Hepatic stellate cell (primary cell): ENCODE data around the gene HBE1.

Source experiments
- DNase-seq: peaks from one replicate; pipeline ENCODE4 v3.0.0; 2011; ENCODE audit warnings: low spot score

HBE1 gene

DNA sequence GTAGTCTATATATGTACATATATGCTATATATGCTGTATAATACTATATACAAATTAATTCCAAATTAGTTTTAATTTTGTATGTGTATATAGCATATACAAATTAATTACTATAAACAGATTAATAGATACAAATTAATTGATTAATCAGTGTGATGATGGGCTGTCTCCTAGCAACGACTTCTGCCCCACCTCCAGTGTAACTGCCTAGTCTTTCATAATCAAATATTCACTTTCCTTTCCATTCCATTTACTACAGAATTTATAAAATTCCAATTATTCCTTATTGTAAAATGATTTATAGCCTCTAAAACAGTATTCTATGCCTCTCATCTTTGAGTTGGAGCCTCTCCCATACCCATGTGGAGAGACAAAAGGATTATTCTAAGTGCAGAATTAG, 36.4 kb downstream of the HBE1 start:
- no peak for DNase-seq

DNA sequence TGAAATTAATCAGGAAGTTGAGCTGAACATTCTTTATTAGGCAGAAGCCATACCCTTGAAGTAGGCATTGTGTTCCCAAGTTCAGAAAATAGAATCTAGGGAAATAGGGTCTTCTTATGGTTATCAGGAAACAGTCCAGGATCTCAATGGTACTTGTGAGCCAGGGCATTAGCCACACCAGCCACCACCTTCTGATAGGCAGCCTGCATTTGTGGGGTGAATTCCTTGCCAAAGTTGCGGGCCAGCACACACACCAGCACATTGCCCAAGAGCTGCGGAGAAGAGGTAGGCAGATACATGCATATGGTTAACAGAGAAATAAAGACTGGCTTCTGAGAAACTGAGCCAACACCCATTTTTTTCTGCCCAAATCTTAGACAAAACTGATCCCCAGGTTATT, 36.9 kb downstream of the HBE1 start:
- DNase-seq, result no peak

DNA sequence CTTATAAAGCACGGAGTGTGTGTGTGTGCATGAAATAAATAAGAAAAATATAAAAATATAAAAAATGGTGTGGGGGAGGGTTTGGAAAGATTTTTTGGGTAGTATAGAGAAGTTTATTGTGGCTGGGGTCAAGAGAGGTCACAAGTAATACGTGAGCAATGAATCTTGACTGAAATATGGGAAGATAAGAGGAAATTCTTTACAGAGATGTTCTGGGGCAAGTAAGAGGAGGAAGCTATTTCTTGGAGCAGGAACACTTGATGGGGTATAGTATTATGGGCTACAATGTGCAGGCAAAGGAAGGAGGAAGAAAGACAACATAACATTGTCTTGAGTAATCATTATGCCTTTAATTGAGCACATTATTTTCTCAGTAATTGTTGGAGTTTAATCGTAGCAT, 37.6 kb downstream of the HBE1 start:
- DNase-seq, result no peak

DNA sequence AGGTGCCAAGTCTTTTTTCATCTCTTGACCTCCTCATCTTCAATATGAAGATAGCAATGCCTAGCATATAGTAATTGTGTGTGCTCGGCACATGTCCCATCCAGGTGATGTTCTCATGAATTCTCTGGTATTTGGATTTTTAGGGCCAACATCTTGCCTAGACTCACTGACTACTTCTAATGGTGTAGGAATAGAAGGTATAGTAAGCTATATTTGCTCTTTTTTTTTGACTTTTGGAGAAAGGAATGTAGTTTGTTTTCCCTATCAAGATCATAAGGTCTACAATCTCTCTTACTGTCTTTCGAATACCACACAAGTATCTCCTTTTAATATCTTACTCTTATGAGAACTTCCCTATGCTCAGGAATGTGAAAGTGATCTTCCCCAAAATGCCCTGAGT, 38.6 kb downstream of the HBE1 start:
- DNase-seq, result no peak

DNA sequence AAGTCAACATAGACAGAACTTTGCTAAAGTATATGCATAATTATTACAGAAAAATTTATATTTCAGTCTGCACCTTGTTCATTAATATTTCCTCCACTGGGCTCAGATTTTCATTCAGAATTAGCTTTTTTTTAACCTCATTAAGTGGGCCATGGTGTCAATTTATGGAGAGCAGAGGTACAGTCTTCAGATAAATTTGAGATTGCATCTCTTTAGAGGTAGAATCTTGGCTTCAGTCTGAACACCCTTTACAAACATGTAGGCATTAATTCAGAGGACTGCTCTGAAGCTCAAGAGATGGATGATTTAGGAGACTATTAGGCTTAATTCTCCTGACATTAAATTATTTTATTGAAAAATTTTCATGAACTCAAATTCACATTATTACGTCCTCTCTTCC, 39.5 kb downstream of the HBE1 start:
- DNase-seq, result no peak

DNA sequence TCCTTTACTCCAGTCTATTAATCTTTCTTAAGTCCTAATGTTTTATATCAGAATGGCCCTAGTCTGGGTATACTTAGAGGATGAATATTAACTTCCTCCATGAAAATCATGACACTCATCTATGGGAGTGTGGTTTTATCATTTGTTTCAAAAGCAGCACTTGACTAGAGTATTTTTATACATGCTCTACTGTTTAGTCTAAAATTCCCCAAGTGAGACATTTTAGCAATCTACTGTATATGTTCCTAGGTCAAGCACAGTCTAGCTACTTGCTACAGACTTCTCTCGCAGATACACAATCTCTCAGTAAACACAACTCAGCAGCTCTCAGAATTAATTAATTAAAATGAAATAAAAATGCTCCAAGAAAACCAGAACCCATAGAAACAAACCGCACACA, 39.9 kb downstream of the HBE1 start:
- no peak for DNase-seq

DNA sequence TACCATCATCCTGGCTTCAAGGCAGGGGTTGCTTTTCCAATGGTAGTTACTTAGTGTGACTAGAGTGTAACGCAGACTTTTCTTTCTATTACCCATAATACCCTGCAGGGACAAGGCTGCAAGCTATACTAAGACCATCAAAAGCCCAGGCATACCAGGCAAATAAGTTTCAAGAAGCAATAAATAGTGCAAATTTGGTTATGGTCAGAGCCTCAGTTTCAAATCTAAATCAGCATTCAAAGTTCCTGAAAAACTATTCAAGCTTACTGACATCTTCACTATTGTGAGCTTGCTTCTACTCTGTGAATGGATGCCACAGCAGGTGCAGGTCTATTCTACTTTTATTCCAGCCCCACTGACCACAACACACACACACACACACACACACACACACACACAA, 40.4 kb downstream of the HBE1 start:
- no peak for DNase-seq

DNA sequence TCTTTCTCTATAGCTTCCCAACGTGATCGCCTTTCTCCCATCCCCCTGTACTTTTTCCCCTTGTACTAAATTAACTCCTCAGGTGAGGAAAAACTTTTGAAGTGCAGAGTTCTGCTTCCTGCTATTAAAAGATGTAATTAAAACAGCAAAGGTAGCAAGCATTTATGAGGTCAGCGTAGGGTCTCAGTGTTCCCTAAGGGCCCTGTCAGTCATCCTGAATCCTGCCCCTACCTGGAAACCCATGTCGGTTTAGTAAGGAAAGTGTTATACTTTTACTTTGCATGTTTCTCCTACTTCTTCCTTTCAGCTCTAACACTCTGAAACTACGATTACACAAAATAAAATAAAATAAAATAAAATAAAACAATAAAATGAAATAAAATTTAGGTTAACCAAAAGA, 41.6 kb downstream of the HBE1 start:
- no peak for DNase-seq

DNA sequence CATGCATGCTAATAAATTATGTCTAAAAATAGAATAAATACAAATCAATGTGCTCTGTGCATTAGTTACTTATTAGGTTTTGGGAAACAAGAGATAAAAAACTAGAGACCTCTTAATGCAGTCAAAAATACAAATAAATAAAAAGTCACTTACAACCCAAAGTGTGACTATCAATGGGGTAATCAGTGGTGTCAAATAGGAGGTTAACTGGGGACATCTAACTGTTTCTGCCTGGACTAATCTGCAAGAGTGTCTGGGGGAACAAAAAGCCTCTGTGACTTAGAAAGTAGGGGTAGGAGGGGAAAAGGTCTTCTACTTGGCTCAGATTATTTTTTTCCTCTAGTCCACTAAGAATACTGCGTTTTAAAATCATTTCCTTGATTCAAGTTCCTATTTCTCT, 42.1 kb downstream of the HBE1 start:
- no peak for DNase-seq

DNA sequence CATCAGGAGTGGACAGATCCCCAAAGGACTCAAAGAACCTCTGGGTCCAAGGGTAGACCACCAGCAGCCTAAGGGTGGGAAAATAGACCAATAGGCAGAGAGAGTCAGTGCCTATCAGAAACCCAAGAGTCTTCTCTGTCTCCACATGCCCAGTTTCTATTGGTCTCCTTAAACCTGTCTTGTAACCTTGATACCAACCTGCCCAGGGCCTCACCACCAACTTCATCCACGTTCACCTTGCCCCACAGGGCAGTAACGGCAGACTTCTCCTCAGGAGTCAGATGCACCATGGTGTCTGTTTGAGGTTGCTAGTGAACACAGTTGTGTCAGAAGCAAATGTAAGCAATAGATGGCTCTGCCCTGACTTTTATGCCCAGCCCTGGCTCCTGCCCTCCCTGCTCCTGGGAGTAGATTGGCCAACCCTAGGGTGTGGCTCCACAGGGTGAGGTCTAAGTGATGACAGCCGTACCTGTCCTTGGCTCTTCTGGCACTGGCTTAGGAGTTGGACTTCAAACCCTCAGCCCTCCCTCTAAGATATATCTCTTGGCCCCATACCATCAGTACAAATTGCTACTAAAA, 42.9 kb downstream of the HBE1 start, which contains the start of gene HBB:
TSS of gene HBB (minus strand) at position 340 of the 579 bp plus-strand sequence. CDS start at position 290, 50 bp downstream.
- no peak for DNase-seq

DNA sequence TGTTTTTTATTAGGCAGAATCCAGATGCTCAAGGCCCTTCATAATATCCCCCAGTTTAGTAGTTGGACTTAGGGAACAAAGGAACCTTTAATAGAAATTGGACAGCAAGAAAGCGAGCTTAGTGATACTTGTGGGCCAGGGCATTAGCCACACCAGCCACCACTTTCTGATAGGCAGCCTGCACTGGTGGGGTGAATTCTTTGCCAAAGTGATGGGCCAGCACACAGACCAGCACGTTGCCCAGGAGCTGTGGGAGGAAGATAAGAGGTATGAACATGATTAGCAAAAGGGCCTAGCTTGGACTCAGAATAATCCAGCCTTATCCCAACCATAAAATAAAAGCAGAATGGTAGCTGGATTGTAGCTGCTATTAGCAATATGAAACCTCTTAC, 44.3 kb downstream of the HBE1 start:
- no peak for DNase-seq

DNA sequence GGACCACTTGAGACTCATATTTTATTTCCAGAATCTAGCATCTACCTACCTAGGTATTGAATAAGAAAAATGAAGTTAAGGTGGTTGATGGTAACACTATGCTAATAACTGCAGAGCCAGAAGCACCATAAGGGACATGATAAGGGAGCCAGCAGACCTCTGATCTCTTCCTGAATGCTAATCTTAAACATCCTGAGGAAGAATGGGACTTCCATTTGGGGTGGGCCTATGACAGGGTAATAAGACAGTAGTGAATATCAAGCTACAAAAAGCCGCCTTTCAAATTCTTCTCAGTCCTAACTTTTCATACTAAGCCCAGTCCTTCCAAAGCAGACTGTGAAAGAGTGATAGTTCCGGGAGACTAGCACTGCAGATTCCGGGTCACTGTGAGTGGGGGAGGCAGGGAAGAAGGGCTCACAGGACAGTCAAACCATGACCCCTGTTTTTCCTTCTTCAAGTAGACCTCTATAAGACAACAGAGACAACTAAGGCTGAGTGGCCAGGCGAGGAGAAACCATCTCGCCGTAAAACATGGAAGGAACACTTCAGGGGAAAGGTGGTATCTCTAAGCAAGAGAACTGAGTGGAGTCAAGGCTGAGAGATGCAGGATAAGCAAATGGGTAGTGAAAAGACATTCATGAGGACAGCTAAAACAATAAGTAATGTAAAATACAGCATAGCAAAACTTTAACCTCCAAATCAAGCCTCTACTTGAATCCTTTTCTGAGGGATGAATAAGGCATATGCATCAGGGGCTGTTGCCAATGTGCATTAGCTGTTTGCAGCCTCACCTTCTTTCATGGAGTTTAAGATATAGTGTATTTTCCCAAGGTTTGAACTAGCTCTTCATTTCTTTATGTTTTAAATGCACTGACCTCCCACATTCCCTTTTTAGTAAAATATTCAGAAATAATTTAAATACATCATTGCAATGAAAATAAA, 44.9 kb downstream of the HBE1 start:
- DNase-seq, result no peak

DNA sequence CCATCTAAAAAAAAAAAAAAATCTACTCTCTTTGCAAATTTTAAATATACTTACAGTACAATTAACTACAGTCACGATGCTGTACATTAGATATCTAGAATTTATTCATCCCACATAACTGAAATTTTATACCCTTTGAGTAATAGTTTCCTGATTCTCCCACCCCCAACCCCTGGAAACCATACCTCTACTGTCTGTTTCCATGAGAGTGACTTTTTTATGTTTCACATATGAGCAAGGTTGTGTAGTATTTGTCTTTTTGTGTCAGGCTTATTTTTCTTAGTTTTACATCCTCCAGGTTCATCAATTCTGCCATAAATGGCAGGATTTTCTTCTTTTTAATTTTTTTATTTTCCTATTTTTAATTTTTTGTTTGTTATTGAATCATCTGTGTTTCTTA, 46.1 kb downstream of the HBE1 start:
- DNase-seq, result no peak

DNA sequence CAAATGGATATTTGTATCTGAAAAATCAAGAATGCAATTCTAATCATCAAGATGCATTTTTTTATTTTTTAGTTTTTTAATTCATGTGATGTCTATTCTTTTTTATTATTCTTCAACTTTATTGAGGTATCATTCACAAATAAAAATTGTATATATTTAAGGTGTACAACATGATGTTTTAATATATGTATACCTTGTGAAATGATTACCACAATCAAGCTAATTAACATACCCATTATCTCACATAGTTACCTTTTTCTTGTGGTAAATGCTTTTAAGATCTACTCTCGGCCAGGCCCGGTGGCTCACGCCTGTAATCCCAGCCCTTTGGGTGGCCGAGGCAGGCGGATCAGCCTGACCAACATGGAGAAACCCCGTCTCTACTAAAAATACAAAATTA, 46.6 kb downstream of the HBE1 start:
- no peak for DNase-seq
